GM19468 (cell line): ENCODE measurements around the gene RAPGEF6.
"Not testable (repeated sequence)": the region's sequence is repeated elsewhere in the genome, so short reads cannot be mapped to it uniquely, and the experiment has no call there.

Source experiments
- ATAC-seq: cut with Tn5 transposase; IDR thresholded peaks from one replicate; pipeline ENCODE4 v1.9.1; 2021; ENCODE audit warnings: mild to moderate bottlenecking, moderate library complexity, moderate number of reproducible peaks; ENCODE audit not compliant: unreplicated experiment; ENCODE audit errors: extremely low read depth

The RAPGEF6 gene

GRCh38 chr5:131611064-131611381 is 24.0 kb downstream of the RAPGEF6 start:
- no peak for ATAC-seq

GRCh38 chr5:131610198-131611063 is 24.6 kb downstream of the RAPGEF6 start:
- ATAC-seq, result no peak

- ATAC-seq, result no peak
Observed at GRCh38 chr5:131609774-131610173, 25.3 kb downstream of the RAPGEF6 start.

GRCh38 chr5:131608597-131608996 is 26.4 kb downstream of the RAPGEF6 start:
- no peak for ATAC-seq

GRCh38 chr5:131607903-131608540 is 27.0 kb downstream of the RAPGEF6 start:
- ATAC-seq, result no peak

- no peak for ATAC-seq
Observed at GRCh38 chr5:131607418-131607817, 27.6 kb downstream of the RAPGEF6 start.

- ATAC-seq, result no peak
Observed at GRCh38 chr5:131605086-131605485, 29.9 kb downstream of the RAPGEF6 start.

GRCh38 chr5:131595088-131596033 is 39.7 kb downstream of the RAPGEF6 start:
- peak; percentile 39 for ATAC-seq

GRCh38 chr5:131593921-131594320 is 41.1 kb downstream of the RAPGEF6 start:
- no peak for ATAC-seq

- ATAC-seq, result not testable (repeated sequence)
Observed at GRCh38 chr5:131593436-131593835, 41.6 kb downstream of the RAPGEF6 start.

GRCh38 chr5:131589510-131590348 is 45.3 kb downstream of the RAPGEF6 start:
- no peak for ATAC-seq

- no peak for ATAC-seq
Observed at GRCh38 chr5:131587541-131587940, 47.5 kb downstream of the RAPGEF6 start.

- no peak for ATAC-seq
Observed at GRCh38 chr5:131581702-131582101, 53.3 kb downstream of the RAPGEF6 start.

GRCh38 chr5:131579917-131580671 is 54.9 kb downstream of the RAPGEF6 start:
- ATAC-seq, result no peak

- ATAC-seq, result no peak
Observed at GRCh38 chr5:131575660-131576227, 59.3 kb downstream of the RAPGEF6 start.

- no peak for ATAC-seq
Observed at GRCh38 chr5:131571669-131572168, 63.3 kb downstream of the RAPGEF6 start.

GRCh38 chr5:131570757-131571156 is 64.3 kb downstream of the RAPGEF6 start:
- no peak for ATAC-seq

GRCh38 chr5:131564229-131564652 is 70.8 kb downstream of the RAPGEF6 start:
- ATAC-seq, result no peak
